Ectodermal cell (in vitro differentiated cells): ENCODE measurements around the gene OR11H6.
"Not testable (repeated sequence)": the region's sequence is repeated elsewhere in the genome, so short reads cannot be mapped to it uniquely, and the experiment has no call there.

Source experiments
- H3K27ac ChIP-seq: 2 replicates; pipeline ENCODE4 v1.7.0; 2013; ENCODE audit warnings: mild to moderate bottlenecking, low read depth, low read length; ENCODE audit not compliant: insufficient read depth, poor library complexity, severe bottlenecking
- H3K27me3 ChIP-seq: 2 replicates; pipeline ENCODE4 v1.7.0; 2013; ENCODE audit warnings: mild to moderate bottlenecking, low read length; ENCODE audit not compliant: insufficient read depth, control insufficient read depth, poor library complexity, severe bottlenecking
- H3K36me3 ChIP-seq: one replicate; pipeline ENCODE4 v1.7.0; 2013; ENCODE audit warnings: low read length; ENCODE audit not compliant: control insufficient read depth, insufficient read depth
- H3K4me1 ChIP-seq: one replicate; pipeline ENCODE4 v1.7.0; 2013; ENCODE audit warnings: low read length; ENCODE audit not compliant: control insufficient read depth, insufficient read depth
- H3K4me3 ChIP-seq: 2 replicates; pipeline ENCODE4 v1.7.0; 2013; ENCODE audit warnings: low read depth, low read length, control low read depth; ENCODE audit not compliant: insufficient read depth
- H3K9me3 ChIP-seq: 2 replicates; pipeline ENCODE4 v1.7.0; 2013; ENCODE audit warnings: mild to moderate bottlenecking, low read length, moderate library complexity; ENCODE audit not compliant: control insufficient read depth
- WGBS, 2 experiments: methylation state at CpG; one replicate each; pipeline ENCODE4 v1.1.7; 2013; ENCODE audit warnings: missing lambda C conversion rate in 2 of 2; 5-methylcytosine and 5-hydroxymethylcytosine counted together

OR11H6 gene

DNA sequence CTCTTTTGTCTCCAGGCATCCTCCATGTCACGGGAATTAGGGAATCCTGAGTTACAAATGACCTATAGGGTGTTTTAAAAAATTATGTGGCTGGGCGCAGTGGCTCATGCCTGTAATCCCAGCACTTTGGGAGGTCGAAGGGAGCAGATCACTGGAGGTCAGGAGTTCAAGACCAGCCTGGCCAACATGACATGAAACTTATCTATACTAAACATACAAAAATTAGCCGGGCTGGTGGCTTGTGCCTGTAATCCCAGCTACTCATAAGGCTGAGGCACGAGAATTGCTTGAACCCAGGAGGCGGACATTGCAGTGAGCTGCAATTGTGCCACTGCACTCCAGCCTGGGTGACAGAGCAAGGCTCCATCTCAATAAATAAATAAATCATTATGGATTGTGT lies 28.3 kb upstream of the OR11H6 start:
- H3K4me3 ChIP-seq, H3K36me3 ChIP-seq, H3K4me1 ChIP-seq, H3K27ac ChIP-seq, H3K27me3 ChIP-seq: not testable (repeated sequence)
- WGBS, 2 experiments = 62 to 65% methylated on average over 6 of the region's 6 CpGs
- H3K9me3 ChIP-seq = peaks cover 24% of the 10 kb centered on the region

DNA sequence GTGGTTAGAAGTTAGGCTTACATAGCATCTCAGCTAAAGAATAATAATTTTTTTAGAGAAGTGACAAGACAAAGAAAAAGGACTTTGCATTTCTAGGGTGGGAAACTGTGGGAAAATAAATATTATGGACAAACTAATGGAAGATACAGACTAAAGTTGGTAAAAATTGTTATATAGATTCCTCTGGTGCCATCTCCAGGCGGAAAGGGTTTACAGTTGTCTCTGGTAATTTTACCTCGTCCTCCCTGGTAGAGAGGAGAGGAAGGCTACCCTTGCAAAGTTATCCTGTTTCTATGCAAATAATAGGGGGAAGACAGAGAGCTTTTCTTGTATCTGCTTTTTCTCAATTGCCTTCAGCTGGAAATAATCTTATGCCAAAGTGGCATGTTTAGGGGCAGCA lies 27.6 kb upstream of the OR11H6 start:
- H3K4me1 ChIP-seq = no peaks in the 10 kb centered on the region
- no peak overlapping the region for H3K4me3 ChIP-seq
- H3K27me3 ChIP-seq = no peaks in the 10 kb centered on the region
- no peaks in the 10 kb centered on the region for H3K36me3 ChIP-seq
- no peak overlapping the region for H3K27ac ChIP-seq
- peaks cover 25% of the 10 kb centered on the region for H3K9me3 ChIP-seq
- 45 to 46% methylated on average over 2 of the region's 2 CpGs for WGBS, 2 experiments

DNA sequence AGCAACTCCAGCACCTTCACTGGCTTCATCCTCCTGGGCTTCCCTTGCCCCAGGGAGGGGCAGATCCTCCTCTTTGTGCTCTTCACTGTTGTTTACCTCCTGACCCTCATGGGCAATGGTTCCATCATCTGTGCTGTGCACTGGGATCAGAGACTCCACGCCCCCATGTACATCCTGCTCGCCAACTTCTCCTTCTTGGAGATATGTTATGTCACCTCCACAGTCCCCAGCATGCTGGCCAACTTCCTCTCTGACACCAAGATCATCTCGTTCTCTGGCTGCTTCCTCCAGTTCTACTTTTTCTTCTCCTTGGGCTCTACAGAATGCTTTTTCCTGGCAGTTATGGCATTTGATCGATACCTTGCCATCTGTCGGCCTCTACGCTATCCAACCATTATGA lies 26.1 kb upstream of the OR11H6 start:
- H3K9me3 ChIP-seq = peaks cover 18% of the 10 kb centered on the region
- no peak overlapping the region for H3K27ac ChIP-seq
- no peaks in the 10 kb centered on the region for H3K27me3 ChIP-seq
- 69 to 86% methylated on average over 5 to 6 of the region's 6 CpGs for WGBS, 2 experiments
- H3K4me3 ChIP-seq = no peak overlapping the region
- H3K36me3 ChIP-seq = no peaks in the 10 kb centered on the region
- H3K4me1 ChIP-seq = no peaks in the 10 kb centered on the region

DNA sequence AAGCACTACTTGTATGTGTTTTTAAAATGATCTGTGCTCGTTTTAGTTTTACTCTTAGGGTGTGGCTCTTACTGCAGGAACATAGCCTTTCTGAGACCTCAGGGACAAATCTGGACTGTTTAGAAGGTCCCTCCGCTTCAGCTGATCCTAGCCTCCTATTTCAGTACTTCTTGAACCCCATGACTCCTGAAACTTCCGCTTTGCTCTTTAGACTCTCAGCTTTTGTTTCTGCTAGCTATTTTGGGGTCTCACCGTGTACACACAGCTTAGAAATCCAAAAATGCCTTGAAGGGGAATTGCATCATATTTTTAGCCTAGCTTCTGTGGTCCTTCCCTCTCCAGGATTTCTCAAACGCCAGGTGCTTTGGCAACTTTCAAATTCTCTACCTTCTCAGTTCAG lies 24.5 kb upstream of the OR11H6 start:
- Histone ChIP-seq H3K36me3 (no peaks in the 10 kb centered on the region), H3K27me3 (no peaks in the 10 kb centered on the region), H3K4me3 (no peak overlapping the region), H3K27ac (no peak overlapping the region), H3K9me3 (peaks cover 15% of the 10 kb centered on the region), H3K4me1 (no peaks in the 10 kb centered on the region)
- 54 to 59% methylated on average over 5 of the region's 5 CpGs for WGBS, 2 experiments

DNA sequence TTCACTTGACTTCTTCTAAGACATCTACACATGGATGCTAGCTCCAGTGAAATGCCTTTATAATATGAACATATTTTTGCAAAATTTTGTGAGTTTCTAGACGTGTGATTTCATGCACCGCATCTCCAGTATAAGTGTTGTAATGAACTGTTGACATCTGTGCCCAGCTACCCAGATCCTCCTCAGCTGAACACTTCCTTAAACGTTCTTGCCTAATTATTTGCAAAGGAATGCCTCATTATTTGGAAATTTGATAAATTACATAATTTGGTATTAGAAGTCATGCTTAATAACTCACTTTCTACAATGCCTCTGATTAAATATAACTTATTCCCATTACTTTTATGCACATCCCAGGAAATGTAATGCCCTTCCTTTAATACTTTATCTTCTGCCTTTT lies 18.8 kb upstream of the OR11H6 start:
- no peaks in the 10 kb centered on the region for H3K4me1 ChIP-seq
- 46 to 60% methylated on average over 3 of the region's 3 CpGs for WGBS, 2 experiments
- peaks cover 12% of the 10 kb centered on the region for H3K9me3 ChIP-seq
- H3K36me3 ChIP-seq = no peaks in the 10 kb centered on the region
- H3K4me3 ChIP-seq = no peak overlapping the region
- H3K27ac ChIP-seq = no peak overlapping the region
- no peaks in the 10 kb centered on the region for H3K27me3 ChIP-seq

DNA sequence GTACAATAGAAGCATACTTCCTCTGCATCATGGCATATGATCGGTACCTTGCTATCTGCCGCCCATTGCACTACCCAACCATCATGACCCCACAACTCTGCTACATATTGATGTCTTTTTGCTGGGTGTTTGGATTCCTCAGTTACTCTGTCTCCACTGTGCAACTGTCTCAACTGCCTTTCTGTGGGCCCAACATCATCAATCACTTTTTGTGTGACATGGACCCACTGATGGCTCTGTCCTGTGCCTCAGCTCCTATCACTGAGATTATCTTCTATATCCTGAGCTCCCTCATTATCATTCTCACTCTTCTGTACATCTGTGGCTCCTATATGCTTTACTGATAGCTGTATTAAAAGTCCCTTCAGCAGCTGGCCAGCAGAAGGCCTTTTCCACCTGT lies 13.9 kb upstream of the OR11H6 start:
- H3K27ac ChIP-seq = no peak overlapping the region
- H3K4me3 ChIP-seq = no peak overlapping the region
- no peaks in the 10 kb centered on the region for H3K36me3 ChIP-seq
- no peaks in the 10 kb centered on the region for H3K27me3 ChIP-seq
- WGBS, 2 experiments = 71 to 79% methylated on average over 2 of the region's 2 CpGs
- peaks cover 13% of the 10 kb centered on the region for H3K9me3 ChIP-seq
- no peaks in the 10 kb centered on the region for H3K4me1 ChIP-seq

DNA sequence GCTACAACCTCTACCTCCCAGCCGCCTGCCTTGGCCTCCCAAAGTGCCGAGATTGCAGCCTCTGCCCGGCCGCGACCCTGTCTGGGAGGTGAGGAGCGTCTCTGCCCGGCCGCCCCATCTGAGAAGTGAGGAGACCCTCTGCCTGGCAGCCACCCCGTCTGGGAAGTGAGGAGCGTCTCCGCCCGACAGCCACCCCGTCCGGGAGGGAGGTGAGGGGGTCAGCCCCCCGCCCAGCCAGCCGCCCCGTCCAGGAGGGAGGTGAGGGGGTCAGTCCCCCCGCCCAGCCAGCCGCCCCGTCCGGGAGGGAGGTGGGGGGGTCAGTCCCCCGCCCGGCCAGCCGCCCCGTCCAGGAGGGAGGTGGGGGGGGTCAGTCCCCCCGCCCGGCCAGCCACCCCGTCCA lies 11.1 kb upstream of the OR11H6 start:
- not testable (repeated sequence) for H3K36me3 ChIP-seq
- 87 to 89% methylated on average over 14 to 17 of the region's 28 CpGs for WGBS, 2 experiments

DNA sequence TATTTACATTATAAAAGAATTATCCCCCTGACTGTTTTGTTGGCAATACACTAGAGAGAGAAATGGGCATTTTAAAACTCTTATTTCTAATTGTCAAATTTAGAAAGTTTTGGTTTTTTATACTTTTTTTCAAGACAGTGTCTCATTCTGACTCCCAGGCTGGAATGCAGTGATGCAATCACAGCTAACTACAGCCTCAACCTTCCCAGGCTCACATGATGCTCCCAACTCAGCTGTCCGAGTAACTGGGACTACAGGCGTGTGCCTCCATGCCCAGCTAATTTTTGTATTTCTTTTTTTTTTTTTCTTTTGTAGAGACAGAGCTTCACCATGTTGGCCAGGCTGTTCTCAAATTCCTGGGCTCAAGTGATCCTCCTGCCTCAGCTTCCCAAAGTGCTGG lies 8.3 kb upstream of the OR11H6 start:
- Histone ChIP-seq H3K36me3 (no peaks in the 10 kb centered on the region), H3K4me3 (no peak overlapping the region), H3K4me1 (no peaks in the 10 kb centered on the region), H3K9me3 (peaks cover 16% of the 10 kb centered on the region), H3K27me3 (no peaks in the 10 kb centered on the region), H3K27ac (no peak overlapping the region)
- 51 to 58% methylated on average over 2 of the region's 2 CpGs for WGBS, 2 experiments

More for the DNA sequence above, 11.1 kb upstream of the OR11H6 start:
- not testable (repeated sequence) for H3K4me3 ChIP-seq, H3K27me3 ChIP-seq, H3K27ac ChIP-seq, H3K4me1 ChIP-seq
- peaks cover 15% of the 10 kb centered on the region for H3K9me3 ChIP-seq

DNA sequence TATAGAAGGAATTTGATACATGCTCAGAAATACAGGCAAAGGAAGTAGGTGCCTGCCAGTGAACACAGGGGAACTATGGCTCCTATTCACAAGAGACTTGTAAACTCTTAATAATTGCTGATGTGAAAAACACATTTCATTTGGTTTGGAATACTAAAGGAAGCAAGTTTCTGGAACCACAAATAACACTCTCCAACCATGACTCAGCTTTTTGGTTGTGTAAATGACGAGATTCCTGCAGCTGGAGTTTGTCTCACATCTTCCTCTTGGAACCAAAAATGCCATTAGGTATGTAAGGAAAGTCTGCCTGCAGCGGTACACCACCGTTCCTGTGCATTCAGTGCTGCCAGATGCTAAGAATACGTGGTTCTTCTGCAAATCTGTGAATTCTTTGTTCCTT lies 4.5 kb upstream of the OR11H6 start:
- Histone ChIP-seq H3K4me3 (no peak overlapping the region), H3K9me3 (peaks cover 18% of the 10 kb centered on the region), H3K27ac (no peak overlapping the region), H3K27me3 (no peaks in the 10 kb centered on the region), H3K4me1 (no peaks in the 10 kb centered on the region), H3K36me3 (no peaks in the 10 kb centered on the region)
- WGBS, 2 experiments = 31 to 46% methylated on average over 4 of the region's 4 CpGs

DNA sequence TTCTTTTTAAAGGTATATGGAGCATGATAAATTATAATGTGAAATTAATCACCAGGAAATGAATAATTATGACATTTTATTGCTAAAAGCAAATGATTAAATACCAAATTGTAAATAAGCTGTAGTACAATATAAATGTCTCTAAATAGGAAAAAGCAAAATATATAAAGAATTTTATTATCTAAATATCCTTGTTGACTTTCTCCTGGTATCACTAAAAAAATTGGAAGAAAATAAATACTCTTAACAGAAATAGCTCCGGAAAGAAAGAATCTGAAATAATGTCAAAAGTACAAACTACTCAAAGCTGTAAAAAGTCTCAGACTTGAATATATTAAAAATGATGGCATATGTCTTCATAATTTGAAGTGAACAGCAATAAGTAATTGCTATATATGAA lies 5.2 kb downstream of the OR11H6 start, which contains the start of gene OR11H7:
Gene OR11H7, plus strand, starts transcription at position 301 of the 400 bp plus-strand sequence.
- no peaks in the 10 kb centered on the region for H3K36me3 ChIP-seq
- H3K27me3 ChIP-seq = no peaks in the 10 kb centered on the region
- H3K9me3 ChIP-seq = peaks cover 14% of the 10 kb centered on the region
- no peak within 1 kb of the TSS for H3K27ac ChIP-seq
- H3K4me3 ChIP-seq = no peak within 1 kb of the TSS
- WGBS, 2 experiments = 78% methylated on average over 1 of the region's 1 CpG; no CpG with 5 or more reads in 1 of the 2 experiments
- no peaks in the 10 kb centered on the region for H3K4me1 ChIP-seq

DNA sequence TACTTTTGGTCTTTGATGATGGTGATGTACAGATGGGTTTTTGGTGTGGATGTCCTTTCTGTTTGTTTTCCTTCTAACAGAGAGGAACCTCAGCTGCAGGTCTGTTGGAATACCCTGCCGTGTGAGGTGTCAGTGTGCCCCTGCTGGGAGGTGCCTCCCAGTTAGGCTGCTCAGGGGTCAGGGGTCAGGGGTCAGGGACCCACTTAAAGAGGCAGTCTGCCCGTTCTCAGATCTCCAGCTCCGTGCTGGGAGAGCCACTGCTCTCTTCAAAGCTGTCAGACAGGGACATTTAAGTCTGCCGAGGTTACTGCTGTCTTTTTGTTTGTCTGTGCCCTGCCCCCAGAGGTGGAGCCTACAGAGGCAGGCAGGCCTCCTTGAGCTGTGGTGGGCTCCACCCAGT lies 11.9 kb downstream of the OR11H6 start:
- H3K36me3 ChIP-seq, H3K27ac ChIP-seq, H3K4me1 ChIP-seq, H3K4me3 ChIP-seq, H3K27me3 ChIP-seq, H3K9me3 ChIP-seq: not testable (repeated sequence)
- 68 to 83% methylated on average over 3 of the region's 4 CpGs for WGBS, 2 experiments
